PFSK-1 (cell line): ENCODE data around the gene C1orf21.

Source experiments
- FOXP2 ChIP-seq: optimal IDR thresholded peaks from 2 replicates; pipeline ENCODE3; 2011; ENCODE audit warnings: borderline replicate concordance, control low read depth, inconsistent platforms; ENCODE audit not compliant: insufficient read depth; ENCODE audit errors: extremely low read length, extremely low read depth
- POLR2AphosphoS5 ChIP-seq: IDR thresholded peaks from 2 replicates; pipeline ENCODE4 v1.6.1; 2012; ENCODE audit warnings: low read depth, mild to moderate bottlenecking, control low read depth, low read length, moderate library complexity
- REST ChIP-seq, 2 experiments: IDR thresholded peaks; 2 replicates each; pipeline versions ENCODE4 v1.6.1 to v1.8.0; 2011 to 2012; ENCODE audit warnings: low read depth in 2 of 2, low read length in 2 of 2, control low read depth in 1 of 2, inconsistent platforms in 1 of 2, mild to moderate bottlenecking in 1 of 2, moderate library complexity in 1 of 2; ENCODE audit not compliant: insufficient read depth in 1 of 2
- SIN3A ChIP-seq: IDR thresholded peaks from 2 replicates; pipeline ENCODE4 v1.6.1; 2012; ENCODE audit warnings: mild to moderate bottlenecking, low read length, moderate library complexity, borderline replicate concordance; ENCODE audit not compliant: insufficient read depth
- TAF1 ChIP-seq: IDR thresholded peaks from 2 replicates; pipeline ENCODE4 v1.6.1; 2012; ENCODE audit warnings: low read length, control low read depth, borderline replicate concordance; ENCODE audit not compliant: insufficient read depth

GRCh38 chr1:184640505-184640904 lies 253.7 kb downstream of the C1orf21 start:
- no peak for TF ChIP-seq POLR2AphosphoS5
- TF ChIP-seq REST (IDR thresholded peaks at IDR 0.05; ENCODE audit: insufficient read depth in 1 of 2, low read depth in 2 of 2, low read length in 2 of 2): no peak
- TF ChIP-seq SIN3A: no peak
- no peak for TF ChIP-seq TAF1
- no peak for TF ChIP-seq FOXP2
